Measurements from ENCODE around the gene TAB2. TPM values are rescaled to one million over a fixed set of nuclear protein-coding genes. Genes with fewer than 3 reads are reported as not detected.

TAB2 gene
- total RNA-seq, 1 experiment from 2014 or later, result 55.6 TPM

DNA sequence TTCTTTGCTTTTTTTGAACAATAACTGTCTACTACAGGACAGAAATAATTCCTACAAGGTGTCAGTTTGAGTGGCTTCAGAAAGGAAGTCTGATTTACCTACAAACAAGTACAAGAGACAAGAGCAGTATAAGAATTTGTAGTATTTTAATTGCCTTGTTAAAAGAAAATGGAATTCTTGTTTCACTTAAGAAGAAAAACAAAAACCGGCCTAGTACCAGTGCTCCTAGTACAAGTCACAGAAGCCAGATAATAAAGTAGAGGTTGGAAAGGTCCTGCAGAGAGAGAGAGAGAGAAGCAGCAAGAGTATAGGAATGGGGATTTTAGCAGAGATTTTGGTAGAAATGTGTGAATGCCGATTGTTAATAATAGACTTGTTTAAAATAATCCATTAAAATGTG is 6.4 kb downstream of the TAB2 start:
- H3K4me1 Mint-ChIP-seq, result peaks cover 63% of the 10 kb centered on the region
- no peak; the same call in 1 of the 2 replicates for ATAC-seq
- ChIA-PET CTCF (no interaction called here), POLR2A (no interaction called here)
- H3K9me3 Mint-ChIP-seq, result no peaks in the 10 kb centered on the region
- DNase-seq (ENCODE audit: low spot score), result no peak
- TF ChIP-seq, protein P1, sequence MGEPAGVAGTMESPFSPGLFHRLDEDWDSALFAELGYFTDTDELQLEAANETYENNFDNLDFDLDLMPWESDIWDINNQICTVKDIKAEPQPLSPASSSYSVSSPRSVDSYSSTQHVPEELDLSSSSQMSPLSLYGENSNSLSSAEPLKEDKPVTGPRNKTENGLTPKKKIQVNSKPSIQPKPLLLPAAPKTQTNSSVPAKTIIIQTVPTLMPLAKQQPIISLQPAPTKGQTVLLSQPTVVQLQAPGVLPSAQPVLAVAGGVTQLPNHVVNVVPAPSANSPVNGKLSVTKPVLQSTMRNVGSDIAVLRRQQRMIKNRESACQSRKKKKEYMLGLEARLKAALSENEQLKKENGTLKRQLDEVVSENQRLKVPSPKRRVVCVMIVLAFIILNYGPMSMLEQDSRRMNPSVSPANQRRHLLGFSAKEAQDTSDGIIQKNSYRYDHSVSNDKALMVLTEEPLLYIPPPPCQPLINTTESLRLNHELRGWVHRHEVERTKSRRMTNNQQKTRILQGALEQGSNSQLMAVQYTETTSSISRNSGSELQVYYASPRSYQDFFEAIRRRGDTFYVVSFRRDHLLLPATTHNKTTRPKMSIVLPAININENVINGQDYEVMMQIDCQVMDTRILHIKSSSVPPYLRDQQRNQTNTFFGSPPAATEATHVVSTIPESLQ (CRISPR knock-in tag; IDR thresholded peaks at IDR 0.05), result no peak
- no peak for TF ChIP-seq IRF2 (CRISPR knock-in tag; IDR thresholded peaks at IDR 0.05; ENCODE audit: borderline replicate concordance, low read depth)
- TF ChIP-seq, protein P2, sequence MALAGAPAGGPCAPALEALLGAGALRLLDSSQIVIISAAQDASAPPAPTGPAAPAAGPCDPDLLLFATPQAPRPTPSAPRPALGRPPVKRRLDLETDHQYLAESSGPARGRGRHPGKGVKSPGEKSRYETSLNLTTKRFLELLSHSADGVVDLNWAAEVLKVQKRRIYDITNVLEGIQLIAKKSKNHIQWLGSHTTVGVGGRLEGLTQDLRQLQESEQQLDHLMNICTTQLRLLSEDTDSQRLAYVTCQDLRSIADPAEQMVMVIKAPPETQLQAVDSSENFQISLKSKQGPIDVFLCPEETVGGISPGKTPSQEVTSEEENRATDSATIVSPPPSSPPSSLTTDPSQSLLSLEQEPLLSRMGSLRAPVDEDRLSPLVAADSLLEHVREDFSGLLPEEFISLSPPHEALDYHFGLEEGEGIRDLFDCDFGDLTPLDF (CRISPR knock-in tag; IDR thresholded peaks at IDR 0.05), result no peak
- TF ChIP-seq, protein P3, sequence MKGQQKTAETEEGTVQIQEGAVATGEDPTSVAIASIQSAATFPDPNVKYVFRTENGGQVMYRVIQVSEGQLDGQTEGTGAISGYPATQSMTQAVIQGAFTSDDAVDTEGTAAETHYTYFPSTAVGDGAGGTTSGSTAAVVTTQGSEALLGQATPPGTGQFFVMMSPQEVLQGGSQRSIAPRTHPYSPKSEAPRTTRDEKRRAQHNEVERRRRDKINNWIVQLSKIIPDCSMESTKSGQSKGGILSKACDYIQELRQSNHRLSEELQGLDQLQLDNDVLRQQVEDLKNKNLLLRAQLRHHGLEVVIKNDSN (CRISPR knock-in tag; IDR thresholded peaks at IDR 0.05), result no peak
- H3K27me3 Mint-ChIP-seq (ENCODE audit: low read depth), result no peaks in the 10 kb centered on the region
- H3K4me3 Mint-ChIP-seq, result no peak overlapping the region
- H3K27ac Mint-ChIP-seq, result peak overlapping the region; percentile 7; the same call in 1 of the 2 replicates
- H3K36me3 Mint-ChIP-seq, result no peaks in the 10 kb centered on the region

DNA sequence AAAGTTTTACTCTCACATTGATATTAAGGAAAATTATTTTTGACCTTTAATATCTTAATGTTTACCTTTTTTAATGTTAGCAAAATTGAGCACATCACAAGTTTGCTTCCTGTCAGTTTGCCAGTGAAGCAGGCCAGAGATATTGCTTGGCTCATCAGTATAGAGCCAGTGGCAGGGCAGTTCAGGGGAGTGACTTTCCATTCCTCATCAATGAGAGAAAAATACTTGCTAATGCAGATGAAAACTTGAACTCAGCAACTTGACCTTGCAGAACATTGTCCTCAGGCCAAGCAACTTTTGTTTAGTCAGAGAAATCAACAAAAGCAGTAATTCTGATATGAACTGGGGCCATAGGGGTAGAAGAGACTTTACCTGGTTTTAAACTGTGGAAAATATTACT is 6.9 kb downstream of the TAB2 start:
- no peaks in the 10 kb centered on the region for H3K36me3 Mint-ChIP-seq
- TF ChIP-seq, protein P4, sequence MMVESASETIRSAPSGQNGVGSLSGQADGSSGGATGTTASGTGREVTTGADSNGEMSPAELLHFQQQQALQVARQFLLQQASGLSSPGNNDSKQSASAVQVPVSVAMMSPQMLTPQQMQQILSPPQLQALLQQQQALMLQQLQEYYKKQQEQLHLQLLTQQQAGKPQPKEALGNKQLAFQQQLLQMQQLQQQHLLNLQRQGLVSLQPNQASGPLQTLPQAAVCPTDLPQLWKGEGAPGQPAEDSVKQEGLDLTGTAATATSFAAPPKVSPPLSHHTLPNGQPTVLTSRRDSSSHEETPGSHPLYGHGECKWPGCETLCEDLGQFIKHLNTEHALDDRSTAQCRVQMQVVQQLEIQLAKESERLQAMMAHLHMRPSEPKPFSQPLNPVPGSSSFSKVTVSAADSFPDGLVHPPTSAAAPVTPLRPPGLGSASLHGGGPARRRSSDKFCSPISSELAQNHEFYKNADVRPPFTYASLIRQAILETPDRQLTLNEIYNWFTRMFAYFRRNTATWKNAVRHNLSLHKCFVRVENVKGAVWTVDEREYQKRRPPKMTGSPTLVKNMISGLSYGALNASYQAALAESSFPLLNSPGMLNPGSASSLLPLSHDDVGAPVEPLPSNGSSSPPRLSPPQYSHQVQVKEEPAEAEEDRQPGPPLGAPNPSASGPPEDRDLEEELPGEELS (CRISPR knock-in tag; IDR thresholded peaks at IDR 0.05), result no peak
- no peak for TF ChIP-seq SP1 (CRISPR knock-in tag; conservative IDR thresholded peaks at IDR 0.05)
- TF ChIP-seq, protein P3 (CRISPR knock-in tag; IDR thresholded peaks at IDR 0.05), result no peak
- DNase-seq (ENCODE audit: low spot score), result no peak
- no peaks in the 10 kb centered on the region for H3K9me3 Mint-ChIP-seq
- CTCF ChIA-PET, result no interaction called here
- peaks cover 63% of the 10 kb centered on the region for H3K4me1 Mint-ChIP-seq
- no peak overlapping the region for H3K4me3 Mint-ChIP-seq
- 0 out of 2 replicates have a peak overlapping the region, but pooled peaks have one; percentile 33 for H3K27ac Mint-ChIP-seq
- H3K27me3 Mint-ChIP-seq (ENCODE audit: low read depth), result no peaks in the 10 kb centered on the region
- POLR2A ChIA-PET, result interaction anchor here (0.8 kb wide), 1 partner anchor 14 kb away, joined by 3 read pairs; no protein-coding TSS in a partner anchor
- ATAC-seq, result no peak

DNA sequence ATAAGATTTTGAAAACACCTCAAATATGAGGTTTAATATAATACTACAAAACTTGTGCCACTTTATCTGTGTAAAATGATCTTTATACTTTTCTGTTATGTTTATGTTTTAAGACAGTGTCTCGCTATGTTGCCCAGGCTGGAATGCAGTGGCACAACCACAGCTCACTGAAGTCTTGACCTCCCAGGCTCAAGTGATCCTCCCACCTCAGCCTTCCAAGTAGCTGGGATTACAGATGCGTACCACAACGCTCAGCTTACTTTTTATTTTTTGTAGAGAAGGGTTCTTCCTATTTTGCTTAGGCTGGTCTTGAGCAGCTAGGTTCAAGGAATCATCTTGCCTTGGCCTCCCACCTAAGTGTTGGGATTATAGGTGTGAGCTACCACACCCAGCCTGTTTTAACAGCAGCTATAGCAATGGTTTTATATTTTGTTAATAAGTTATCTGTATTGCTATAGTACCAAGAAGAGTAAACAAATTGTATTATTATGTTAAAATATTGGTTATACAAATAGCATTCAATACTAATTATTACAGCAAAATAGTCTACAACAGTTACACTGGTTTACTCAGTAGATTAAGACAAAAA is 8.2 kb downstream of the TAB2 start:
- TF ChIP-seq ZNF121 (CRISPR knock-in tag; IDR thresholded peaks at IDR 0.05), result peak; percentile 81
- TF ChIP-seq, protein P3 (CRISPR knock-in tag; IDR thresholded peaks at IDR 0.05), result no peak
- Mint-ChIP-seq H3K27me3 (ENCODE audit: low read depth) (no peaks in the 10 kb centered on the region), H3K4me1 (peaks cover 63% of the 10 kb centered on the region), H3K27ac (no peak overlapping the region), H3K9me3 (no peaks in the 10 kb centered on the region), H3K4me3 (no peak overlapping the region), H3K36me3 (no peaks in the 10 kb centered on the region)
- no peak for ATAC-seq
- DNase-seq (ENCODE audit: low spot score), result no peak
- CTCF ChIA-PET, result no interaction called here
- POLR2A ChIA-PET, result no interaction called here

DNA sequence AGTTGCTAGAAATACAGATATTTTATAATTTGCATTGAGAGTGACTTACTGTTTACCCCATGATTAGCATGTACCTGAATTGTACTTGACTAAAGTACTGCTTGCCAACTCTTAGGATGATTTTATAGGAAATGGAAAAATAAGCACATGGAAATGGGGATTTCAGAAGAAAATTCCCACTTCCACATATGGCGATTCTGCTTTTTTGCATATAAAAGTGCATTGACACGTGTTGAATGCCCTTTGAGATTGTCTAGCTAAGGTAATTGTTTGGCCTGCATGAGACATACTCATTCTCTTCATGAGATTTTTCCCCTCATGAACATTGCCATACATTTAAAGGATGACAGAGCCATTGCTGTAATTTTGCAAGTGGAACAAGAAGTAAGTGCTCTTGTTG is 10.1 kb downstream of the TAB2 start:
- no peak overlapping the region for H3K27ac Mint-ChIP-seq
- TF ChIP-seq FOXJ3 (CRISPR knock-in tag; IDR thresholded peaks at IDR 0.05; ENCODE audit: borderline replicate concordance) (no peak), ZNF138 (CRISPR knock-in tag; conservative IDR thresholded peaks at IDR 0.05) (no peak)
- TF ChIP-seq, protein P5, sequence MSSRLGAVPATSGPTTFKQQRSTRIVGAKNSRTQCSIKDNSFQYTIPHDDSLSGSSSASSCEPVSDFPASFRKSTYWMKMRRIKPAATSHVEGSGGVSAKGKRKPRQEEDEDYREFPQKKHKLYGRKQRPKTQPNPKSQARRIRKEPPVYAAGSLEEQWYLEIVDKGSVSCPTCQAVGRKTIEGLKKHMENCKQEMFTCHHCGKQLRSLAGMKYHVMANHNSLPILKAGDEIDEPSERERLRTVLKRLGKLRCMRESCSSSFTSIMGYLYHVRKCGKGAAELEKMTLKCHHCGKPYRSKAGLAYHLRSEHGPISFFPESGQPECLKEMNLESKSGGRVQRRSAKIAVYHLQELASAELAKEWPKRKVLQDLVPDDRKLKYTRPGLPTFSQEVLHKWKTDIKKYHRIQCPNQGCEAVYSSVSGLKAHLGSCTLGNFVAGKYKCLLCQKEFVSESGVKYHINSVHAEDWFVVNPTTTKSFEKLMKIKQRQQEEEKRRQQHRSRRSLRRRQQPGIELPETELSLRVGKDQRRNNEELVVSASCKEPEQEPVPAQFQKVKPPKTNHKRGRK (CRISPR knock-in tag; IDR thresholded peaks at IDR 0.05; ENCODE audit: borderline replicate concordance), result no peak
- TF ChIP-seq, protein P6, sequence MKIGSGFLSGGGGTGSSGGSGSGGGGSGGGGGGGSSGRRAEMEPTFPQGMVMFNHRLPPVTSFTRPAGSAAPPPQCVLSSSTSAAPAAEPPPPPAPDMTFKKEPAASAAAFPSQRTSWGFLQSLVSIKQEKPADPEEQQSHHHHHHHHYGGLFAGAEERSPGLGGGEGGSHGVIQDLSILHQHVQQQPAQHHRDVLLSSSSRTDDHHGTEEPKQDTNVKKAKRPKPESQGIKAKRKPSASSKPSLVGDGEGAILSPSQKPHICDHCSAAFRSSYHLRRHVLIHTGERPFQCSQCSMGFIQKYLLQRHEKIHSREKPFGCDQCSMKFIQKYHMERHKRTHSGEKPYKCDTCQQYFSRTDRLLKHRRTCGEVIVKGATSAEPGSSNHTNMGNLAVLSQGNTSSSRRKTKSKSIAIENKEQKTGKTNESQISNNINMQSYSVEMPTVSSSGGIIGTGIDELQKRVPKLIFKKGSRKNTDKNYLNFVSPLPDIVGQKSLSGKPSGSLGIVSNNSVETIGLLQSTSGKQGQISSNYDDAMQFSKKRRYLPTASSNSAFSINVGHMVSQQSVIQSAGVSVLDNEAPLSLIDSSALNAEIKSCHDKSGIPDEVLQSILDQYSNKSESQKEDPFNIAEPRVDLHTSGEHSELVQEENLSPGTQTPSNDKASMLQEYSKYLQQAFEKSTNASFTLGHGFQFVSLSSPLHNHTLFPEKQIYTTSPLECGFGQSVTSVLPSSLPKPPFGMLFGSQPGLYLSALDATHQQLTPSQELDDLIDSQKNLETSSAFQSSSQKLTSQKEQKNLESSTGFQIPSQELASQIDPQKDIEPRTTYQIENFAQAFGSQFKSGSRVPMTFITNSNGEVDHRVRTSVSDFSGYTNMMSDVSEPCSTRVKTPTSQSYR (CRISPR knock-in tag; IDR thresholded peaks at IDR 0.05), result no peak
- ATAC-seq (no peak), DNase-seq (ENCODE audit: low spot score) (no peak)
- no peaks in the 10 kb centered on the region for H3K27me3 Mint-ChIP-seq (ENCODE audit: low read depth)
- POLR2A ChIA-PET, result no interaction called here
- H3K9me3 Mint-ChIP-seq, result no peaks in the 10 kb centered on the region
- no peak overlapping the region for H3K4me3 Mint-ChIP-seq
- H3K36me3 Mint-ChIP-seq, result no peaks in the 10 kb centered on the region
- H3K4me1 Mint-ChIP-seq, result peaks cover 70% of the 10 kb centered on the region
- CTCF ChIA-PET, result interaction anchor here (0.6 kb wide), 1 partner anchor 19 kb away, joined by 3 read pairs; no protein-coding TSS in a partner anchor

Measured in WTC11 (cell line).